Measurements from ENCODE around the gene DIAPH2.
"Not testable (repeated sequence)": the region's sequence is repeated elsewhere in the genome, so short reads cannot be mapped to it uniquely, and the experiment has no call there.

GRCh38 chrX:96714393-96714792, 29.8 kb downstream of the DIAPH2 start:
- TF ChIP-seq ZNF311 (CRISPR knock-in tag; IDR thresholded peaks at IDR 0.05); RBM39 (optimal IDR thresholded peaks at IDR 0.05; ENCODE audit: low read depth, low read length); CTCF (IDR thresholded peaks at IDR 0.05 in 2 of 3, conservative IDR thresholded peaks at IDR 0.05 in 1 of 3; ENCODE audit: insufficient read depth in 2 of 3, low read depth in 1 of 3, low read length in 3 of 3); POLR2A (conservative IDR thresholded peaks at IDR 0.05); HDAC2 (IDR thresholded peaks at IDR 0.05); ZNF253 (CRISPR knock-in tag; conservative IDR thresholded peaks at IDR 0.05); NR4A1 (CRISPR knock-in tag; IDR thresholded peaks at IDR 0.05); NR4A1 (tag; IDR thresholded peaks at IDR 0.05): not testable (repeated sequence)
